ENCODE results near the gene ITGAD. TPM values are rescaled to one million over a fixed set of nuclear protein-coding genes. Genes with fewer than 3 reads are reported as not detected.

The ITGAD gene
- polyA plus RNA-seq, 4 donors, result 0.07 to 0.29 (median 0.20) TPM

- no peak for DNase-seq (ENCODE audit: low read depth in 4 of 4, low spot score in 3 of 4)
These were observed 28.7 kb upstream of the ITGAD start for GRCh38 chr16:31364421-31364820.

- DNase-seq (ENCODE audit: low read depth in 4 of 4, low spot score in 3 of 4), result no peak
These were observed 27.8 kb upstream of the ITGAD start for GRCh38 chr16:31365131-31365865.

- DNase-seq (ENCODE audit: low read depth in 4 of 4, low spot score in 3 of 4), result no peak
These were observed 25.3 kb upstream of the ITGAD start for GRCh38 chr16:31367853-31368252.

GRCh38 chr16:31371008-31371407, 22.1 kb upstream of the ITGAD start:
- no peak for DNase-seq (ENCODE audit: low read depth in 4 of 4, low spot score in 3 of 4)

GRCh38 chr16:31371619-31372484, 21.3 kb upstream of the ITGAD start:
- DNase-seq (ENCODE audit: low read depth in 4 of 4, low spot score in 3 of 4), result peak in 1 of 4 donors; percentile 2

- DNase-seq (ENCODE audit: low read depth in 4 of 4, low spot score in 3 of 4), result no peak
These were observed 19.9 kb upstream of the ITGAD start for GRCh38 chr16:31373235-31373634.

GRCh38 chr16:31375231-31375630, 17.9 kb upstream of the ITGAD start:
- DNase-seq (ENCODE audit: low read depth in 4 of 4, low spot score in 3 of 4), result no peak

- no peak for DNase-seq (ENCODE audit: low read depth in 4 of 4, low spot score in 3 of 4)
These were observed 16.4 kb upstream of the ITGAD start for GRCh38 chr16:31376705-31377104.

- no peak for DNase-seq (ENCODE audit: low read depth in 4 of 4, low spot score in 3 of 4)
These were observed 15.8 kb upstream of the ITGAD start for GRCh38 chr16:31377210-31377903.

GRCh38 chr16:31380201-31380600, 12.9 kb upstream of the ITGAD start:
- DNase-seq (ENCODE audit: low read depth in 4 of 4, low spot score in 3 of 4), result no peak

- DNase-seq (ENCODE audit: low read depth in 4 of 4, low spot score in 3 of 4), result peak in 3 of 4 donors; percentile 12 to 20 (median 13)
These were observed 10.5 kb upstream of the ITGAD start for GRCh38 chr16:31382485-31383161.

GRCh38 chr16:31385680-31386079, 7.5 kb upstream of the ITGAD start:
- DNase-seq (ENCODE audit: low read depth in 4 of 4, low spot score in 3 of 4), result no peak

GRCh38 chr16:31386157-31386984, 6.8 kb upstream of the ITGAD start:
- DNase-seq (ENCODE audit: low read depth in 4 of 4, low spot score in 3 of 4), result peak in 1 of 4 donors; percentile 4

GRCh38 chr16:31388535-31388934, 4.6 kb upstream of the ITGAD start:
- DNase-seq (ENCODE audit: low read depth in 4 of 4, low spot score in 3 of 4), result no peak

- no peak for DNase-seq (ENCODE audit: low read depth in 4 of 4, low spot score in 3 of 4)
These were observed 2.6 kb upstream of the ITGAD start for GRCh38 chr16:31390504-31391041.

- no peak for DNase-seq (ENCODE audit: low read depth in 4 of 4, low spot score in 3 of 4)
These were observed 2.5 kb downstream of the ITGAD start for GRCh38 chr16:31395647-31396046.

GRCh38 chr16:31397096-31397660, 4.0 kb downstream of the ITGAD start:
- no peak for DNase-seq (ENCODE audit: low read depth in 4 of 4, low spot score in 3 of 4)

- DNase-seq (ENCODE audit: low read depth in 4 of 4, low spot score in 3 of 4), result no peak
These were observed 4.6 kb downstream of the ITGAD start for GRCh38 chr16:31397701-31398100.

- DNase-seq (ENCODE audit: low read depth in 4 of 4, low spot score in 3 of 4), result no peak
These were observed 7.1 kb downstream of the ITGAD start for GRCh38 chr16:31400191-31400590.
